Erythroblast (primary cell): Measurements from ENCODE around the gene FNDC3B.

ENCODE experiments used
- GATA1 ChIP-seq: IDR thresholded peaks from 2 replicates; pipeline ENCODE4 v1.6.1; 2011; ENCODE audit warnings: low read depth, mild to moderate bottlenecking, control low read depth, low read length, moderate library complexity
- POLR2A ChIP-seq: IDR thresholded peaks from 2 replicates; pipeline ENCODE4 v1.6.1; 2011; ENCODE audit warnings: mild to moderate bottlenecking, low read length

GRCh38 chr3:172396400-172396799 is 357.0 kb downstream of the FNDC3B start:
- TF ChIP-seq POLR2A = no peak
- TF ChIP-seq GATA1 = no peak
